Erythroblast (primary cell): ENCODE data around the gene UBXN7.
"Not testable (repeated sequence)": the region's sequence is repeated elsewhere in the genome, so short reads cannot be mapped to it uniquely, and the experiment has no call there.

Experiments
- GATA1 ChIP-seq: IDR thresholded peaks from 2 replicates; pipeline ENCODE4 v1.6.1; 2011; ENCODE audit warnings: low read depth, mild to moderate bottlenecking, control low read depth, low read length, moderate library complexity
- POLR2A ChIP-seq: IDR thresholded peaks from 2 replicates; pipeline ENCODE4 v1.6.1; 2011; ENCODE audit warnings: mild to moderate bottlenecking, low read length

- TF ChIP-seq POLR2A, GATA1: not testable (repeated sequence)
Observed at GRCh38 chr3:196386797-196387196, 45.4 kb downstream of the UBXN7 start.
